ENCODE results near the gene GCKR.
A peak's percentile ranks its signal among the peaks of the same experiment; 100 is the strongest.

The GCKR gene

GRCh38 chr2:27496357-27497287 is at the start of gene GCKR:
TSS of gene GCKR (plus strand) at chr2:27496839. CDS start at chr2:27496905, 66 bp downstream.
- Mint-ChIP-seq H3K36me3 (no peaks in the 10 kb centered on the region), H3K4me3 (peak within 1 kb of the TSS; percentile 80), H3K27me3 (peaks cover 23% of the 10 kb centered on the region), H3K27ac (no peak within 1 kb of the TSS), H3K9me3 (ENCODE audit: low read depth) (no peaks in the 10 kb centered on the region), H3K4me1 (ENCODE audit: low read depth) (peaks cover 14% of the 10 kb centered on the region)

- no peaks in the 10 kb centered on the region for H3K9me3 Mint-ChIP-seq (ENCODE audit: low read depth)
- no peak overlapping the region for H3K27ac Mint-ChIP-seq
- peaks cover 2% of the 10 kb centered on the region for H3K36me3 Mint-ChIP-seq
Measured at GRCh38 chr2:27448381-27448780, 48.3 kb upstream of the GCKR start.

GRCh38 chr2:27451095-27451494 is 45.5 kb upstream of the GCKR start:
- Mint-ChIP-seq H3K9me3 (ENCODE audit: low read depth) (no peaks in the 10 kb centered on the region), H3K4me1 (ENCODE audit: low read depth) (peaks cover 3% of the 10 kb centered on the region), H3K27me3 (no peaks in the 10 kb centered on the region), H3K36me3 (peaks cover 5% of the 10 kb centered on the region), H3K4me3 (no peak overlapping the region), H3K27ac (no peak overlapping the region)

More at GRCh38 chr2:27448381-27448780, 48.3 kb upstream of the GCKR start:
- no peak overlapping the region for H3K4me3 Mint-ChIP-seq
- H3K27me3 Mint-ChIP-seq, result no peaks in the 10 kb centered on the region
- peaks cover 6% of the 10 kb centered on the region for H3K4me1 Mint-ChIP-seq (ENCODE audit: low read depth)

DNA sequence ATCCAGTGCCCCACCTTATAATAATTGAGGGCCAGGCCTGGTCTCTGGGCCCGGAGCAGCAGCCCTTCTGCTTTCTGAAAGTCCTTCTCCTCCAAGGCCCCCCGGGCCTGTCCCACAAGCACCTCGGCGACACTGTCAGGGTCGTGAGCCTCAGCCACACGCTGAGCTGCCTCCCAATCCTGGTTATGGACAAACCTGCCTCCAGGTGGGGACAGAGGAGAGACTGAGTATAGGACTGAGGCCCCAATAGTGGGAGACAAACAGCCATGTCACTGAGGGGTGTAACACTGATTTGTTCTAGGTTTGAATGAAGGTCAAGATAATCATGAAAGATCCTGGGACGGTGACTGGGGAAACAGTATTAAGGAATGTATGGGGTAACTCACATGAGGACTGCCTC is 42.7 kb upstream of the GCKR start:
- H3K36me3 Mint-ChIP-seq, result peaks cover 5% of the 10 kb centered on the region
- H3K27ac Mint-ChIP-seq, result no peak overlapping the region
- no peaks in the 10 kb centered on the region for H3K4me1 Mint-ChIP-seq (ENCODE audit: low read depth)
- H3K4me3 Mint-ChIP-seq, result no peak overlapping the region
- H3K9me3 Mint-ChIP-seq (ENCODE audit: low read depth), result no peaks in the 10 kb centered on the region
- H3K27me3 Mint-ChIP-seq, result no peaks in the 10 kb centered on the region

DNA sequence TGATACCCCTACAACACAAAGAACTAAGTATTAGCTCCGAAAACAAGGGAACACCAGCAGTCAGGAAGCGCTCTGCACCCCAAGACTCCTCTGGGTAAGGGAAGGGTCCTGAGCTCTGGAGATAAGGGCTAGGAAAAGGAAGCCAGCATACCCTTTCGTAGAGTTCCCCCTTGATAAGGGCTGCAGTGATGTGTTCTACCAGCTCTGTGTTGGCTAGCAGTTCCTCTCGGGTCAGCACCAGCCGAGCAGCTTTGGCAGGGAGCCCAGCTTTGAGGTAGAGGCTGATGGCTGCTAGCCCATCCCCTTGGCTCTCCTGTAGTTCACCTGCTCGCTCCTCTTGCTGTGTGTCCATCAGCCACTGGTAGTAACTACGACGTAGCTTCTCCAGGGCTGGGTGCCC is 35.5 kb upstream of the GCKR start:
- peaks cover 13% of the 10 kb centered on the region for H3K36me3 Mint-ChIP-seq
- H3K4me1 Mint-ChIP-seq (ENCODE audit: low read depth), result no peaks in the 10 kb centered on the region
- no peak overlapping the region for H3K27ac Mint-ChIP-seq
- no peak overlapping the region for H3K4me3 Mint-ChIP-seq
- H3K9me3 Mint-ChIP-seq (ENCODE audit: low read depth), result no peaks in the 10 kb centered on the region
- no peaks in the 10 kb centered on the region for H3K27me3 Mint-ChIP-seq

DNA sequence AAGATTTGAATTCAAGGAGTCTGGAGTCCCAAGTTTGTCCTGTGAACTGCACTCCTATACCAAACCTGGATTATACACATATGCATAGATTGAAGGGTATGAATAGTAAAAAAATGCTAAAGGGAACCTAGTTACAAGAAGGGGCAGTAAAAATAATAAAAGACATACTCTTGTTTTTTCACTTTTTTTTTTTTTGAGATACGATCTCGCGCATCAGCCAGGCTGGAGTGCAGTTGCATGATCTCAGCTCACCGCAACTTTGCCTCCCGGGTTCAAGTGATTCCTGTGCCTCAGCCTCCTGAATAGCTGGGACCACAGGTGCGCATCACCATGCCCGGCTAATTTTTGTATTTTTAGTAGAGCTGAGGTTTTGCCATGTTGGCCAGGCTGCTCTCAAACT is 32.2 kb upstream of the GCKR start:
- H3K4me3 Mint-ChIP-seq, result no peak overlapping the region
- H3K9me3 Mint-ChIP-seq (ENCODE audit: low read depth), result no peaks in the 10 kb centered on the region
- no peaks in the 10 kb centered on the region for H3K27me3 Mint-ChIP-seq
- no peaks in the 10 kb centered on the region for H3K4me1 Mint-ChIP-seq (ENCODE audit: low read depth)
- no peak overlapping the region for H3K27ac Mint-ChIP-seq
- peaks cover 13% of the 10 kb centered on the region for H3K36me3 Mint-ChIP-seq

DNA sequence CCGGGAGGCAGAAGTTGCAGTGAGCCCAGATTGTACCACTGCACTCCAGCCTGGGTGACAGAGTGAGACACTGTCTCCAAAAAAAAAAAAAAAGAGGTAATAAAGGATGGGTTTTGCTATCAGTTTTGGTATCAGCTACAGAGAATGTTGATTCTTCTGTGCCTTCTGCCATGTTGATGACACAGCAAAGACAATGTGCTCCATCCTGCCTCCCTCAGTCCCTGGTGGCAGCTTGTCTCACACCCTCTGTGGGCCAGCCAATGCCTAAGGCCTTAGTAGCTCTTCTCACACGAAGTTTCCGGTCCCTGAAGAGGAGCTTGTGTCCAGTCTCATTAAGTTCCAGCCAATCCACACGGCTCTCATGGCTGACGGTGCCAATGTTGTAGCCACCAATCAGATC is 24.7 kb upstream of the GCKR start:
- H3K36me3 Mint-ChIP-seq, result peaks cover 2% of the 10 kb centered on the region
- no peaks in the 10 kb centered on the region for H3K9me3 Mint-ChIP-seq (ENCODE audit: low read depth)
- H3K27me3 Mint-ChIP-seq, result no peaks in the 10 kb centered on the region
- no peak overlapping the region for H3K27ac Mint-ChIP-seq
- no peak overlapping the region for H3K4me3 Mint-ChIP-seq
- H3K4me1 Mint-ChIP-seq (ENCODE audit: low read depth), result no peaks in the 10 kb centered on the region

- Mint-ChIP-seq H3K4me3 (no peak overlapping the region), H3K9me3 (ENCODE audit: low read depth) (no peaks in the 10 kb centered on the region), H3K4me1 (ENCODE audit: low read depth) (peaks cover 15% of the 10 kb centered on the region), H3K36me3 (peaks cover 11% of the 10 kb centered on the region), H3K27ac (no peak overlapping the region), H3K27me3 (no peaks in the 10 kb centered on the region)
Measured at GRCh38 chr2:27485496-27485895, 11.1 kb upstream of the GCKR start.

DNA sequence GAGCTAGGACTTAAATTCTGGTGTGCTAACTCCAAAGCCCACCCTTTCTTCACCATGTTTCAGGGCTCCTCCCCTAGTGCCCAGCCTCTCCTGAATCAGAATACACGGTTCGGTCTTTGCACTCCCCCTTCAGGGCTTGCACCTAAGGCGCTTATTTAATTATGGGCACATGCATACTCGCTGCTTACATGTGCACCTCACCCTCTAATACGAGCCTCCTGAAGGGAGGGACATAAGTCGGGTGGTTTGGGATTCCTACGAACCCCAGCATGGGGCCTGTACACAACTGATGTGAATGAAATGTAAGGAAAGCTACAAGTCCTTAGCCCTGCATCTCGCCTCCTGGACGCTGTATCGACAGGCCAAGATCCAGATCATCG is 7.5 kb upstream of the GCKR start:
- H3K27ac Mint-ChIP-seq, result peak overlapping the region; percentile 71
- peaks cover 5% of the 10 kb centered on the region for H3K27me3 Mint-ChIP-seq
- H3K4me3 Mint-ChIP-seq, result peak overlapping the region; percentile 84
- peaks cover 3% of the 10 kb centered on the region for H3K36me3 Mint-ChIP-seq
- peaks cover 19% of the 10 kb centered on the region for H3K4me1 Mint-ChIP-seq (ENCODE audit: low read depth)
- no peaks in the 10 kb centered on the region for H3K9me3 Mint-ChIP-seq (ENCODE audit: low read depth)

DNA sequence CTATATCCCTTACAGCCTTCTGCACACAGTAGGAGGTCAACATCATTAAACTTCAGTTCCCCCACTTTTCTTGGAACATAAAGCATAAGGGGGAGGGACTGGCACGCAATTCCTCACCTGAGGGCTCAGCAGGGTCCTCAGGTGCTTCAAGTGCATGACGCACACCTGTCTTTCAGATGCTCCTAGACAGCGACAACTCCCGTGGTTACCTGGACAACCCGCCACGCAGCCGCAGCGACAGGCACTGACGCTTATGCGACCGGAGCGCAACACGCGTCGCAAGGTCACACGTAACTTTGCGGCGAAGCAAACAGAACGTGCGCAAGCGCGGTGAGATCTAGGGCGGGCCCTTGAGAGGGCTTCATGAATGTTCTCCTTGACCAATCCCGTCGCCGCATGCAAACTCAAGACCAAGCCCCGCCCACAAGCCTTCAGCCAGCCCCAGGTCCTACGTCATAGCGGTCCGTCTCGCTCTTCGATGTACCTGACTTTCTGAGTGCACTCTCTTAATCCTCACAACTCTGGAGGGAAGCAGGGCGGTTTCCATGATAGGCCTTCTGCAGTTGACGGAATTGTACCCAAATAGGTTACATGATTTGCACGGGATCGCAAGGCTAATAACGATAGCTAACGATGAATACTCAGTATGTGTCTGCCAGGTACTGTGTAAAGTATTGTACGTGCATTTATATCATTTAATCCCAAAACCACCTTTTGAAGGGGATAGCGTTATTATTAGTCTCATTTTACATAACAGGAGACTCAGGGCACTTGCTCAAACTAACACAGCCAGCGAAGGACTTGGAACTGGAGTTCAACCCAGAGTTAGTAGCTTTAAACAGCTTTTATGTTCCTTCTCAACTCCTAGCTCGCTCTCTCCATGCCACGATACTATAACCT is 6.9 kb upstream of the GCKR start, which contains the start of gene IFT172:
Gene IFT172 (minus strand): TSS at position 246 of the 900 bp plus-strand sequence. CDS start 90 bp downstream, at position 156.
- H3K27me3 Mint-ChIP-seq, result peaks cover 5% of the 10 kb centered on the region
- H3K36me3 Mint-ChIP-seq, result peaks cover 3% of the 10 kb centered on the region

GRCh38 chr2:27492557-27492956 is 4.1 kb upstream of the GCKR start:
- Mint-ChIP-seq H3K9me3 (ENCODE audit: low read depth) (no peaks in the 10 kb centered on the region), H3K4me3 (no peak overlapping the region), H3K27ac (no peak overlapping the region), H3K27me3 (peaks cover 20% of the 10 kb centered on the region), H3K36me3 (no peaks in the 10 kb centered on the region), H3K4me1 (ENCODE audit: low read depth) (peaks cover 28% of the 10 kb centered on the region)

More for the DNA sequence above, 6.9 kb upstream of the GCKR start, which contains the start of gene IFT172:
- peaks cover 21% of the 10 kb centered on the region for H3K4me1 Mint-ChIP-seq (ENCODE audit: low read depth)
- peak within 1 kb of the TSS; percentile 71 for H3K27ac Mint-ChIP-seq
- peak within 1 kb of the TSS; percentile 84 for H3K4me3 Mint-ChIP-seq
- H3K9me3 Mint-ChIP-seq (ENCODE audit: low read depth), result no peaks in the 10 kb centered on the region

GRCh38 chr2:27493948-27494283 is 2.7 kb upstream of the GCKR start:
- Mint-ChIP-seq H3K27ac (no peak overlapping the region), H3K36me3 (no peaks in the 10 kb centered on the region), H3K4me3 (peak overlapping the region; percentile 67), H3K9me3 (ENCODE audit: low read depth) (no peaks in the 10 kb centered on the region), H3K4me1 (ENCODE audit: low read depth) (peaks cover 27% of the 10 kb centered on the region), H3K27me3 (peaks cover 23% of the 10 kb centered on the region)

- no peaks in the 10 kb centered on the region for H3K9me3 Mint-ChIP-seq (ENCODE audit: low read depth)
- peaks cover 23% of the 10 kb centered on the region for H3K27me3 Mint-ChIP-seq
- H3K27ac Mint-ChIP-seq, result no peak overlapping the region
- H3K4me1 Mint-ChIP-seq (ENCODE audit: low read depth), result peaks cover 22% of the 10 kb centered on the region
- no peaks in the 10 kb centered on the region for H3K36me3 Mint-ChIP-seq
- H3K4me3 Mint-ChIP-seq, result peak overlapping the region; percentile 67
Measured at GRCh38 chr2:27494284-27494943, 2.2 kb upstream of the GCKR start.

DNA sequence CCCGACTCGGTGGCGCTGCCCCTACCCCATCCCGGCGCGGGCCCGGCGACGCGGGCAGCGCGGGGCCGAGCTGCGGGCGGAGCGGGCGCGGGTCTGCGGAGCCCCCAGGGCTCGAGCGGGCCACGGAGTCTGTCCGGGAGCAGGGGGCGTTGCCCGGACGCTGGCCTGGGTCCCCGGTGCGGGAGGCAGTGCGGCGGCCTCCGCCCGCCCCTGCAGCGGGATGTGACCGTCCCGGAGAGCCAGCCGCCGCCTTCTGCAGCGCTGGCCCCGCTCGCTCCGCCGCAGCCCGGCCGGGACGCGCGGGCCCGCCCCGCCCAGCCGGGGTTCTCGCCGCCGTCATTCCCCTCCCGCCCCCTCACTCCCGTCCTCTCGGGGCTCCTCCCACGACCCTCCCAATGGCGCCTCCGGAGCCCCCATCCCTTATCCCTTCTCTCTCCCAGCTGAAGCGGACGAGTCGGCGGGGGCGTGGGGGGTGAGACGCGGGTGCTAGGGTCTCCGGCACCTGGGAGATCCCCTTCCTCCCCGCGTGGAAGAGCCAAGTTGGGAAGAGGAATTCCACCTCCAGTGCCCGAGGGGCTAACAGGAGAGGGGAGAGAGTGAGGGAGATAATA is 1.6 kb upstream of the GCKR start, which contains the start of gene FNDC4:
Gene FNDC4 (minus strand): TSS at position 257 of the 611 bp plus-strand sequence. CDS start 521 bp downstream, outside the sequence.
- Mint-ChIP-seq H3K36me3 (no peaks in the 10 kb centered on the region), H3K9me3 (ENCODE audit: low read depth) (no peaks in the 10 kb centered on the region), H3K27me3 (peaks cover 23% of the 10 kb centered on the region), H3K4me1 (ENCODE audit: low read depth) (peaks cover 16% of the 10 kb centered on the region), H3K4me3 (peak within 1 kb of the TSS; percentile 80), H3K27ac (no peak within 1 kb of the TSS)

Measured in activated naive CD8-positive, alpha-beta T cell (primary cell).